Breast epithelium (tissue), 3 donors: ENCODE results near the gene CACNA1F.
"Not testable (repeated sequence)": the region's sequence is repeated elsewhere in the genome, so short reads cannot be mapped to it uniquely, and the experiment has no call there.

Experiments
- POLR2A ChIP-seq: fragments of 450-650 bp; IDR thresholded peaks from one replicate; pipeline ENCODE4 v1.6.1; 2016; ENCODE audit warnings: antibody characterized with exemption, mild to moderate bottlenecking, moderate library complexity
- TF ChIP-seq, protein P1 (sequence below), 3 donors: fragments of 450-650 bp; IDR thresholded peaks; one replicate each; pipeline ENCODE4 v1.5.1; 2016 to 2017; ENCODE audit warnings: antibody characterized with exemption in 3 of 3, mild to moderate bottlenecking in 3 of 3, moderate library complexity in 3 of 3

GRCh38 chrX:49173544-49173943 lies 59.6 kb downstream of the CACNA1F start:
- TF ChIP-seq, protein P1, sequence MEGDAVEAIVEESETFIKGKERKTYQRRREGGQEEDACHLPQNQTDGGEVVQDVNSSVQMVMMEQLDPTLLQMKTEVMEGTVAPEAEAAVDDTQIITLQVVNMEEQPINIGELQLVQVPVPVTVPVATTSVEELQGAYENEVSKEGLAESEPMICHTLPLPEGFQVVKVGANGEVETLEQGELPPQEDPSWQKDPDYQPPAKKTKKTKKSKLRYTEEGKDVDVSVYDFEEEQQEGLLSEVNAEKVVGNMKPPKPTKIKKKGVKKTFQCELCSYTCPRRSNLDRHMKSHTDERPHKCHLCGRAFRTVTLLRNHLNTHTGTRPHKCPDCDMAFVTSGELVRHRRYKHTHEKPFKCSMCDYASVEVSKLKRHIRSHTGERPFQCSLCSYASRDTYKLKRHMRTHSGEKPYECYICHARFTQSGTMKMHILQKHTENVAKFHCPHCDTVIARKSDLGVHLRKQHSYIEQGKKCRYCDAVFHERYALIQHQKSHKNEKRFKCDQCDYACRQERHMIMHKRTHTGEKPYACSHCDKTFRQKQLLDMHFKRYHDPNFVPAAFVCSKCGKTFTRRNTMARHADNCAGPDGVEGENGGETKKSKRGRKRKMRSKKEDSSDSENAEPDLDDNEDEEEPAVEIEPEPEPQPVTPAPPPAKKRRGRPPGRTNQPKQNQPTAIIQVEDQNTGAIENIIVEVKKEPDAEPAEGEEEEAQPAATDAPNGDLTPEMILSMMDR (IDR thresholded peaks at IDR 0.05) = not testable (repeated sequence)
- not testable (repeated sequence) for TF ChIP-seq POLR2A
